HG03354 (cell line): Measurements from ENCODE around the gene OSTM1.

Experiments used
- ATAC-seq: cut with Tn5 transposase; IDR thresholded peaks from one replicate; pipeline ENCODE4 v1.9.1; 2021; ENCODE audit warnings: mild to moderate bottlenecking; ENCODE audit not compliant: unreplicated experiment, poor library complexity, severe bottlenecking

OSTM1 gene

GRCh38 chr6:108074359-108075144 lies at the start of gene OSTM1:
Gene OSTM1, minus strand, starts transcription at chr6:108074741. Its CDS starts 90 bp downstream, at chr6:108074651.
- ATAC-seq, result peak; percentile 95

GRCh38 chr6:108123946-108124345 lies 49.4 kb upstream of the OSTM1 start:
- ATAC-seq, result no peak

GRCh38 chr6:108123481-108123929 lies 49.0 kb upstream of the OSTM1 start:
- no peak for ATAC-seq

- no peak for ATAC-seq
Observed at GRCh38 chr6:108121612-108122011, 47.1 kb upstream of the OSTM1 start.

GRCh38 chr6:108120311-108120710 lies 45.8 kb upstream of the OSTM1 start:
- no peak for ATAC-seq

GRCh38 chr6:108119769-108120141 lies 45.2 kb upstream of the OSTM1 start:
- no peak for ATAC-seq

- no peak for ATAC-seq
Observed at GRCh38 chr6:108118810-108119768, 44.5 kb upstream of the OSTM1 start.

- ATAC-seq, result no peak
Observed at GRCh38 chr6:108118359-108118724, 43.8 kb upstream of the OSTM1 start.

GRCh38 chr6:108117427-108118358 lies 43.2 kb upstream of the OSTM1 start:
- no peak for ATAC-seq

GRCh38 chr6:108116546-108117426 lies 42.2 kb upstream of the OSTM1 start:
- ATAC-seq, result no peak

GRCh38 chr6:108115598-108116058 lies 41.1 kb upstream of the OSTM1 start:
- ATAC-seq, result no peak

- ATAC-seq, result no peak
Observed at GRCh38 chr6:108114841-108115597, 40.5 kb upstream of the OSTM1 start.

GRCh38 chr6:108113557-108114519 lies 39.3 kb upstream of the OSTM1 start:
- no peak for ATAC-seq

- no peak for ATAC-seq
Observed at GRCh38 chr6:108108374-108108773, 33.8 kb upstream of the OSTM1 start.

GRCh38 chr6:108107102-108107501 lies 32.6 kb upstream of the OSTM1 start:
- no peak for ATAC-seq

GRCh38 chr6:108106694-108107093 lies 32.2 kb upstream of the OSTM1 start:
- no peak for ATAC-seq

- no peak for ATAC-seq
Observed at GRCh38 chr6:108106261-108106660, 31.7 kb upstream of the OSTM1 start.
